HL-60 (cell line): ENCODE data around the gene UBTD2.

Experiments used
- CTCF ChIP-seq: IDR thresholded peaks from one replicate; pipeline ENCODE4 v1.5.1; 2011; ENCODE audit warnings: low read length, control low read depth, inconsistent platforms; ENCODE audit not compliant: insufficient read depth
- GABPA ChIP-seq: IDR thresholded peaks from 2 replicates; pipeline ENCODE4 v1.6.1; 2012; ENCODE audit warnings: low read depth
- POLR2AphosphoS5 ChIP-seq: IDR thresholded peaks from 2 replicates; pipeline ENCODE4 v1.6.1; 2012; ENCODE audit warnings: low read depth
- REST ChIP-seq: IDR thresholded peaks from 2 replicates; pipeline ENCODE4 v1.6.1; 2012; ENCODE audit warnings: low read depth; ENCODE audit not compliant: insufficient replicate concordance
- SPI1 ChIP-seq: IDR thresholded peaks from 2 replicates; pipeline ENCODE4 v1.6.1; 2012; ENCODE audit warnings: low read depth, mild to moderate bottlenecking, borderline replicate concordance

GRCh38 chr5:172312286-172312685 lies 28.7 kb upstream of the UBTD2 start:
- TF ChIP-seq CTCF (no peak), POLR2AphosphoS5 (no peak), SPI1 (no peak), GABPA (no peak), REST (no peak)
